Measurements from ENCODE around the gene DNM3.

Gene DNM3

DNA sequence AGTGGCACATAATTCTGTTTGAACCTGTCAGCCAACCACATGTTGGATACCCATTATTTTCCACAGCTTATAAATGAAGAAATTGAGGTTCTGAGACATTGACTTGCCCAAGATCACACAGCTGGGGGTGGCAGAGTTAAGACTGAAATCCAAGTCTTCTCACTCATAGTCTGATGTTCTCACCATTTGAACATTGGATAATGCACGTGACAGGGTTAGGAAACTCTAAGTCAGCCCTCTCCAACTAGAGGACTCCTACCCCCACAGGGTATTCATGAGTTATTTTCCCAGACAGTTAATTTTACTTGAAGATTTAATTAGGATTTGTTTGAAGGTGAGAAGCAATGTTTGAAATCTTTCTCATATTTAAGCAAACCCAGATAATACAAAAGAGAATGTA is 541.1 kb downstream of the DNM3 start:
- ATAC-seq: no peak
- TF ChIP-seq TOX (CRISPR knock-in tag; IDR thresholded peaks at IDR 0.05; ENCODE audit: borderline replicate concordance) (no peak), TSHZ2 (CRISPR knock-in tag; IDR thresholded peaks at IDR 0.05) (no peak), PATZ1 (CRISPR knock-in tag; IDR thresholded peaks at IDR 0.05; ENCODE audit: borderline replicate concordance) (no peak), RARB (CRISPR knock-in tag; IDR thresholded peaks at IDR 0.05) (no peak), OSR1 (CRISPR knock-in tag; IDR thresholded peaks at IDR 0.05) (no peak), PPARA (CRISPR knock-in tag; IDR thresholded peaks at IDR 0.05; ENCODE audit: borderline replicate concordance) (no peak), ISL1 (CRISPR knock-in tag; IDR thresholded peaks at IDR 0.05) (no peak), ZNF70 (CRISPR knock-in tag; IDR thresholded peaks at IDR 0.05) (no peak), ZFP30 (CRISPR knock-in tag; IDR thresholded peaks at IDR 0.05) (no peak), ZNF565 (CRISPR knock-in tag; conservative IDR thresholded peaks at IDR 0.05; ENCODE audit: low read depth) (no peak), ZC3H10 (CRISPR knock-in tag; IDR thresholded peaks at IDR 0.05) (no peak), ARNTL (CRISPR knock-in tag; IDR thresholded peaks at IDR 0.05; ENCODE audit: borderline replicate concordance, low read depth) (no peak), CREB5 (CRISPR knock-in tag; IDR thresholded peaks at IDR 0.05; ENCODE audit: low read depth) (no peak), ESRRG (CRISPR knock-in tag; IDR thresholded peaks at IDR 0.05) (no peak), TCF4 (CRISPR knock-in tag; IDR thresholded peaks at IDR 0.05; ENCODE audit: borderline replicate concordance) (no peak)

DNA sequence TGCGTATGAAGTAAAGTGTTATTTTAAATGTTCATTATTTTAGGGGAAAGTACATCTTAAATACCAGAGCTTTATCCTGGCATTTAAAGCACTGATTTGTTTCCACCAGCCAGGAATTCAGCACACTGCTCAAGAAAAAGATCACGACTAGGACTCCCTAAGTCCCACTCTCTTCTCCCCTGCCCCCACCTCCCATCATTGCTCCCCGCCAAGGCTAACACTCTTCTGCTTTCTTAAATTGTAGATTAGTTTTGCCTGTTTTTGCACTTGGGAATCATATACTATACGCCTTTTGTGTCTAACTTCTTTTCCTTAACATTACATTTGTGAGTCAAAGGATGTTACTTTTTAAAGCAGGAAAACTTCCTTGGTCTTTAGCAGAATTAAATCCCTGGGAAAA is 541.7 kb downstream of the DNM3 start:
- no peak for ATAC-seq
- no peak for TF ChIP-seq CREB5 (CRISPR knock-in tag; IDR thresholded peaks at IDR 0.05; ENCODE audit: low read depth)
- no peak for TF ChIP-seq CSDC2 (CRISPR knock-in tag; IDR thresholded peaks at IDR 0.05)
- no peak for TF ChIP-seq ZNF8 (CRISPR knock-in tag; IDR thresholded peaks at IDR 0.05)
- TF ChIP-seq ESRRG (CRISPR knock-in tag; IDR thresholded peaks at IDR 0.05): no peak
- TF ChIP-seq OSR1 (CRISPR knock-in tag; IDR thresholded peaks at IDR 0.05): no peak
- no peak for TF ChIP-seq TSHZ2 (CRISPR knock-in tag; IDR thresholded peaks at IDR 0.05)
- TF ChIP-seq RARB (CRISPR knock-in tag; IDR thresholded peaks at IDR 0.05): no peak
- no peak for TF ChIP-seq ZC3H10 (CRISPR knock-in tag; IDR thresholded peaks at IDR 0.05)
- no peak for TF ChIP-seq POU6F1 (CRISPR knock-in tag; IDR thresholded peaks at IDR 0.05; ENCODE audit: borderline replicate concordance, low read depth)
- TF ChIP-seq, protein P1, sequence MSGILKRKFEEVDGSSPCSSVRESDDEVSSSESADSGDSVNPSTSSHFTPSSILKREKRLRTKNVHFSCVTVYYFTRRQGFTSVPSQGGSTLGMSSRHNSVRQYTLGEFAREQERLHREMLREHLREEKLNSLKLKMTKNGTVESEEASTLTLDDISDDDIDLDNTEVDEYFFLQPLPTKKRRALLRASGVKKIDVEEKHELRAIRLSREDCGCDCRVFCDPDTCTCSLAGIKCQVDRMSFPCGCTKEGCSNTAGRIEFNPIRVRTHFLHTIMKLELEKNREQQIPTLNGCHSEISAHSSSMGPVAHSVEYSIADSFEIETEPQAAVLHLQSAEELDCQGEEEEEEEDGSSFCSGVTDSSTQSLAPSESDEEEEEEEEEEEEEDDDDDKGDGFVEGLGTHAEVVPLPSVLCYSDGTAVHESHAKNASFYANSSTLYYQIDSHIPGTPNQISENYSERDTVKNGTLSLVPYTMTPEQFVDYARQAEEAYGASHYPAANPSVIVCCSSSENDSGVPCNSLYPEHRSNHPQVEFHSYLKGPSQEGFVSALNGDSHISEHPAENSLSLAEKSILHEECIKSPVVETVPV (CRISPR knock-in tag; IDR thresholded peaks at IDR 0.05): no peak
- no peak for TF ChIP-seq ZNF565 (CRISPR knock-in tag; conservative IDR thresholded peaks at IDR 0.05; ENCODE audit: low read depth)
- no peak for TF ChIP-seq PATZ1 (CRISPR knock-in tag; IDR thresholded peaks at IDR 0.05; ENCODE audit: borderline replicate concordance)
- no peak for TF ChIP-seq TCF4 (CRISPR knock-in tag; IDR thresholded peaks at IDR 0.05; ENCODE audit: borderline replicate concordance)
- no peak for TF ChIP-seq BACH2 (CRISPR knock-in tag; IDR thresholded peaks at IDR 0.05; ENCODE audit: borderline replicate concordance)

Data from SK-N-SH treated with all-trans-retinoic acid at 6 μM for 48 hours (cell line).